OCI-LY1 (cell line): ENCODE measurements around the gene PBX3.

Source experiments
- EZH2 ChIP-seq: fragments of 200-600 bp; sonication (generic), shearing (Covaris generic); IDR thresholded peaks from 2 replicates; pipeline ENCODE4 v1.8.0; 2017; ENCODE audit warnings: borderline replicate concordance, mixed run types, mild to moderate bottlenecking, antibody characterized with exemption, low read length, moderate library complexity, mixed read lengths
- TF ChIP-seq, protein P1 (sequence below): fragments of 200-600 bp; sonication (generic), shearing (Covaris generic); IDR thresholded peaks from 2 replicates; pipeline ENCODE4 v1.5.1; 2017; ENCODE audit warnings: mild to moderate bottlenecking, antibody characterized with exemption, low read length, moderate library complexity, mixed read lengths

GRCh38 chr9:125760537-125760936, 13.4 kb downstream of the PBX3 start:
- TF ChIP-seq, protein P1, sequence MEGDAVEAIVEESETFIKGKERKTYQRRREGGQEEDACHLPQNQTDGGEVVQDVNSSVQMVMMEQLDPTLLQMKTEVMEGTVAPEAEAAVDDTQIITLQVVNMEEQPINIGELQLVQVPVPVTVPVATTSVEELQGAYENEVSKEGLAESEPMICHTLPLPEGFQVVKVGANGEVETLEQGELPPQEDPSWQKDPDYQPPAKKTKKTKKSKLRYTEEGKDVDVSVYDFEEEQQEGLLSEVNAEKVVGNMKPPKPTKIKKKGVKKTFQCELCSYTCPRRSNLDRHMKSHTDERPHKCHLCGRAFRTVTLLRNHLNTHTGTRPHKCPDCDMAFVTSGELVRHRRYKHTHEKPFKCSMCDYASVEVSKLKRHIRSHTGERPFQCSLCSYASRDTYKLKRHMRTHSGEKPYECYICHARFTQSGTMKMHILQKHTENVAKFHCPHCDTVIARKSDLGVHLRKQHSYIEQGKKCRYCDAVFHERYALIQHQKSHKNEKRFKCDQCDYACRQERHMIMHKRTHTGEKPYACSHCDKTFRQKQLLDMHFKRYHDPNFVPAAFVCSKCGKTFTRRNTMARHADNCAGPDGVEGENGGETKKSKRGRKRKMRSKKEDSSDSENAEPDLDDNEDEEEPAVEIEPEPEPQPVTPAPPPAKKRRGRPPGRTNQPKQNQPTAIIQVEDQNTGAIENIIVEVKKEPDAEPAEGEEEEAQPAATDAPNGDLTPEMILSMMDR: no peak
- no peak for TF ChIP-seq EZH2
